ENCODE results near the gene NFATC2IP. TPM values are rescaled to one million over a fixed set of nuclear protein-coding genes. Genes with fewer than 3 reads are reported as not detected.

Gene NFATC2IP
- total and polyA plus RNA-seq, 9 of the 15 experiments (the other 6 are each of a cell fraction or from before 2014, with no cell fraction given), result 15.6 to 106 (median 46.9) TPM

DNA sequence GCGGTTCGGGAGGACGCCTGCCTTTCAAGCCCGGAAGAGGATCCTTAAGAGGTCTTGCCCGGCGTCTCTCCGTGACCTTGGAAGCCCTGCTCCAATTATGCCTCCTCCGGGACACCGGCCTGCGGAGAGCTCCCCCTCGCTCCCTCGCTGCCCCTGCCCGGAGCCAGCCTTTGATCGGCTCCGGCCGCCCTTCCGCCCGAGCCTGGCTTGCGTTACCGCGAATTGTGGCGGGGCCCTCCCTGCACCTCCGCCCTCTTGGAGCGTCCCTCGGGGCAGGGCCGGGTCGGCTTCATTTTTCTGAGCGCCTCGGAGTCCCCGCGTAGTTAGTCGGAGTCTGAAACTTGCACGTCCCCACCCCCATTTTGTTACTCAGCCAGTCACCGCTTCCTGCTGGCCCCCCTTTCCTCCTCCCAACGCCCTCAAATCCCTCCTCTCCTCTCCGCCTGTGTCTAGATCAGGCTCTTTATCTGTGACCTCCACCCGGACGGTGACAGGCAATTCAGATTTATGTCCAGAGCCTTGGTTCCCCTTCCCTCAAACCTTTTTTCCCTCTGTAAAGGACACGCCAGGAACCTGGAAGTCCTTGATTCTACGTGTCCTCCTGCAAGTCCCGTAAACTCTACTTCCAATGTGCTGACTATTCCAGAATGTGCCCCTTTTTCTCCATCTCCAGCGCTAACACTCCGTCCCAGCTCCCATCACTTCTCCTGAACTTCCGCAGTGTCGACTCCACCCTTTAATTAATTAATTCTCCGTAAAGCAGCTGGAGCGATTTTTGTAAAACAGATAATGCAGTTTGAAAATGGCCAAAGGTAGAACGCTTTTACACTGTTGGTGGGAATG lies 25.1 kb upstream of the NFATC2IP start (continued):
- TF ChIP-seq, protein P1, sequence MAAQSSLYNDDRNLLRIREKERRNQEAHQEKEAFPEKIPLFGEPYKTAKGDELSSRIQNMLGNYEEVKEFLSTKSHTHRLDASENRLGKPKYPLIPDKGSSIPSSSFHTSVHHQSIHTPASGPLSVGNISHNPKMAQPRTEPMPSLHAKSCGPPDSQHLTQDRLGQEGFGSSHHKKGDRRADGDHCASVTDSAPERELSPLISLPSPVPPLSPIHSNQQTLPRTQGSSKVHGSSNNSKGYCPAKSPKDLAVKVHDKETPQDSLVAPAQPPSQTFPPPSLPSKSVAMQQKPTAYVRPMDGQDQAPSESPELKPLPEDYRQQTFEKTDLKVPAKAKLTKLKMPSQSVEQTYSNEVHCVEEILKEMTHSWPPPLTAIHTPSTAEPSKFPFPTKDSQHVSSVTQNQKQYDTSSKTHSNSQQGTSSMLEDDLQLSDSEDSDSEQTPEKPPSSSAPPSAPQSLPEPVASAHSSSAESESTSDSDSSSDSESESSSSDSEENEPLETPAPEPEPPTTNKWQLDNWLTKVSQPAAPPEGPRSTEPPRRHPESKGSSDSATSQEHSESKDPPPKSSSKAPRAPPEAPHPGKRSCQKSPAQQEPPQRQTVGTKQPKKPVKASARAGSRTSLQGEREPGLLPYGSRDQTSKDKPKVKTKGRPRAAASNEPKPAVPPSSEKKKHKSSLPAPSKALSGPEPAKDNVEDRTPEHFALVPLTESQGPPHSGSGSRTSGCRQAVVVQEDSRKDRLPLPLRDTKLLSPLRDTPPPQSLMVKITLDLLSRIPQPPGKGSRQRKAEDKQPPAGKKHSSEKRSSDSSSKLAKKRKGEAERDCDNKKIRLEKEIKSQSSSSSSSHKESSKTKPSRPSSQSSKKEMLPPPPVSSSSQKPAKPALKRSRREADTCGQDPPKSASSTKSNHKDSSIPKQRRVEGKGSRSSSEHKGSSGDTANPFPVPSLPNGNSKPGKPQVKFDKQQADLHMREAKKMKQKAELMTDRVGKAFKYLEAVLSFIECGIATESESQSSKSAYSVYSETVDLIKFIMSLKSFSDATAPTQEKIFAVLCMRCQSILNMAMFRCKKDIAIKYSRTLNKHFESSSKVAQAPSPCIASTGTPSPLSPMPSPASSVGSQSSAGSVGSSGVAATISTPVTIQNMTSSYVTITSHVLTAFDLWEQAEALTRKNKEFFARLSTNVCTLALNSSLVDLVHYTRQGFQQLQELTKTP (IDR thresholded peaks at IDR 0.05; ENCODE audit: low read depth in 1 of 2, partially characterized antibody in 2 of 2), result peak in 1 of 2 experiments; percentile 77
- no peak for TF ChIP-seq FIP1L1 (IDR thresholded peaks at IDR 0.05; ENCODE audit: low read depth, low read length, poor library complexity, severe bottlenecking)
- no peak for TF ChIP-seq TFAM (CRISPR knock-in tag; conservative IDR thresholded peaks at IDR 0.05)
- TF ChIP-seq HDAC1 (IDR thresholded peaks at IDR 0.05), result peak; percentile 50 to 99; a peak in 3 of 4 replicates
- TF ChIP-seq POU5F1 (IDR thresholded peaks at IDR 0.05; ENCODE audit: borderline replicate concordance, low read depth, low read length, partially characterized antibody), result no peak
- TF ChIP-seq, protein P2, sequence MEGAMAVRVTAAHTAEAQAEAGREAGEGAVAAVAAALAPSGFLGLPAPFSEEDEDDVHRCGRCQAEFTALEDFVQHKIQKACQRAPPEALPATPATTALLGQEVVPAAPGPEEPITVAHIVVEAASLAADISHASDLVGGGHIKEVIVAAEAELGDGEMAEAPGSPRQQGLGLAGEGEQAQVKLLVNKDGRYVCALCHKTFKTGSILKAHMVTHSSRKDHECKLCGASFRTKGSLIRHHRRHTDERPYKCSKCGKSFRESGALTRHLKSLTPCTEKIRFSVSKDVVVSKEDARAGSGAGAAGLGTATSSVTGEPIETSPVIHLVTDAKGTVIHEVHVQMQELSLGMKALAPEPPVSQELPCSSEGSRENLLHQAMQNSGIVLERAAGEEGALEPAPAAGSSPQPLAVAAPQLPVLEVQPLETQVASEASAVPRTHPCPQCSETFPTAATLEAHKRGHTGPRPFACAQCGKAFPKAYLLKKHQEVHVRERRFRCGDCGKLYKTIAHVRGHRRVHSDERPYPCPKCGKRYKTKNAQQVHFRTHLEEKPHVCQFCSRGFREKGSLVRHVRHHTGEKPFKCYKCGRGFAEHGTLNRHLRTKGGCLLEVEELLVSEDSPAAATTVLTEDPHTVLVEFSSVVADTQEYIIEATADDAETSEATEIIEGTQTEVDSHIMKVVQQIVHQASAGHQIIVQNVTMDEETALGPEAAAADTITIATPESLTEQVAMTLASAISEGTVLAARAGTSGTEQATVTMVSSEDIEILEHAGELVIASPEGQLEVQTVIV (CRISPR knock-in tag; IDR thresholded peaks at IDR 0.05; ENCODE audit: borderline replicate concordance), result no peak
- no peak for TF ChIP-seq MXI1 (IDR thresholded peaks at IDR 0.05; ENCODE audit: low read depth, low read length)
- TF ChIP-seq, protein P3, sequence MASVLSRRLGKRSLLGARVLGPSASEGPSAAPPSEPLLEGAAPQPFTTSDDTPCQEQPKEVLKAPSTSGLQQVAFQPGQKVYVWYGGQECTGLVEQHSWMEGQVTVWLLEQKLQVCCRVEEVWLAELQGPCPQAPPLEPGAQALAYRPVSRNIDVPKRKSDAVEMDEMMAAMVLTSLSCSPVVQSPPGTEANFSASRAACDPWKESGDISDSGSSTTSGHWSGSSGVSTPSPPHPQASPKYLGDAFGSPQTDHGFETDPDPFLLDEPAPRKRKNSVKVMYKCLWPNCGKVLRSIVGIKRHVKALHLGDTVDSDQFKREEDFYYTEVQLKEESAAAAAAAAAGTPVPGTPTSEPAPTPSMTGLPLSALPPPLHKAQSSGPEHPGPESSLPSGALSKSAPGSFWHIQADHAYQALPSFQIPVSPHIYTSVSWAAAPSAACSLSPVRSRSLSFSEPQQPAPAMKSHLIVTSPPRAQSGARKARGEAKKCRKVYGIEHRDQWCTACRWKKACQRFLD (CRISPR knock-in tag; IDR thresholded peaks at IDR 0.05), result peak; percentile 76; the same call in 1 of the 2 replicates
- no peak for TF ChIP-seq MECOM (CRISPR knock-in tag; IDR thresholded peaks at IDR 0.05)
- TF ChIP-seq TAF9B (IDR thresholded peaks at IDR 0.05; ENCODE audit: partially characterized antibody), result no peak
- peak; percentile 57 for TF ChIP-seq FOXP1 (CRISPR knock-in tag; IDR thresholded peaks at IDR 0.05)
- peak; percentile 76 for TF ChIP-seq SUPT5H (IDR thresholded peaks at IDR 0.05)
- TF ChIP-seq RFX5 (IDR thresholded peaks at IDR 0.05; ENCODE audit: low read depth, low read length), result no peak
- TF ChIP-seq ZNF197 (CRISPR knock-in tag; IDR thresholded peaks at IDR 0.05; ENCODE audit: low read depth), result no peak
- no peak for TF ChIP-seq ETS2 (tag; IDR thresholded peaks at IDR 0.05; ENCODE audit: borderline replicate concordance, poor library complexity, severe bottlenecking)
- peak; percentile 31; the same call in 1 of the 2 replicates for TF ChIP-seq NR2C1 (IDR thresholded peaks at IDR 0.05)
- TF ChIP-seq NR2C1 (tag; IDR thresholded peaks at IDR 0.05), result peak; percentile 52; the same call in 1 of the 2 replicates

All from K562 (cell line).